NT2/D1 (cell line): ENCODE data around the gene TUBGCP2.

Source experiments
- DNase-seq: peaks from one replicate; pipeline ENCODE4 v3.0.0-alpha.2; 2011; ENCODE audit warnings: low read depth, low spot score
- H3K27me3 ChIP-seq: 2 replicates; pipeline ENCODE4 v1.6.0; 2011; ENCODE audit warnings: mild to moderate bottlenecking; ENCODE audit not compliant: insufficient read length, insufficient read depth
- H3K36me3 ChIP-seq: 2 replicates; pipeline ENCODE4 v1.6.1; 2011; ENCODE audit warnings: mild to moderate bottlenecking, low read length, mixed read lengths; ENCODE audit not compliant: insufficient read depth, insufficient read length
- H3K4me1 ChIP-seq: 2 replicates; pipeline ENCODE4 v1.5.1; 2011; ENCODE audit not compliant: insufficient read depth, insufficient read length
- H3K4me3 ChIP-seq: 2 replicates; pipeline ENCODE4 v1.5.1; 2011; ENCODE audit warnings: low read depth; ENCODE audit not compliant: insufficient read length
- H3K9ac ChIP-seq: 2 replicates; pipeline ENCODE4 v1.6.0; 2011; ENCODE audit warnings: low read depth; ENCODE audit not compliant: insufficient read length
- H3K9me3 ChIP-seq: 2 replicates; pipeline ENCODE4 v1.5.1; 2011; ENCODE audit warnings: mild to moderate bottlenecking, low read length; ENCODE audit not compliant: insufficient read depth
- SUZ12 ChIP-seq: IDR thresholded peaks from 2 replicates; pipeline ENCODE4 v1.6.1; 2011; ENCODE audit not compliant: insufficient read length, insufficient read depth; ENCODE audit errors: extremely low read depth
- YY1 ChIP-seq: IDR thresholded peaks from 2 replicates; pipeline ENCODE4 v1.6.1; 2011; ENCODE audit not compliant: insufficient read length, insufficient read depth
- ZNF274 ChIP-seq: IDR thresholded peaks from 2 replicates; pipeline ENCODE4 v1.6.1; 2011; ENCODE audit warnings: mild to moderate bottlenecking, low read depth, low read length

The TUBGCP2 gene

DNA sequence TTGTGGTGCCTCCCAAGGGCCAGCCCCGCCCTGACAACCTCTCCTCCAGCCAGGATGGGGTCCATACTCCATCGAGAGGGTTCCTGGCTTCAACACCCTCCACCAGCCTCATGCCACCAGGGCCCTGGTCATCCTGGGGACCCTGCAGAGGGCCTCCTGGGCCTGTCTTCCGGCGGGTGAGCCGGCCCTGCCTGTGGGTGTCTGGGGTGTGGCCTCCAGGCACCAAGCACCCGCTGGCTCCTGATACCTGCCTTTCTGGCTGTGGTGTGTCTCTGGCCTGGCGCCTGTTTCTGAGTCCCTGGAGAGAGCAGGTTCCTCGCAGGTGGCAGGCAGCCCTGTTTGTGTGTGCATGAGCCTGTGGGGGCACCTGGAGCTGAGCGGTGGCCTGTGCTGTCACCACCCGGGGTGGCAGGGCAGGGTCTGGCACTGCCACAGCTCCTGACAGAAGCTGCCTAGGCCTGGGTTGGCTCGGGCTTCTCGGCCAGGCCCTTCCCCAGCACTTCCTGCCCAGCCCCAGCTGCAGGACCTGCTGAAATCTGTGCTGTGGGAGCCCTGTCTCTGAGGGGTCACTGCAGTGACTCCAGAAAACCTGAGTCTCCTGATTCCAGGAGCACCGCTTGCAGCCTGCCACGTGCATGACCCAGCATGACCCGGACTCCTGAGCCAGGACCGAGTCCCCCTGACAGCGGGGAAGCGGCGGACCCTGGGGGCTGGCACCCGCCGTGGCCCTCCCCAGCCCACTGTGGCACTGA, 50.4 kb downstream of the TUBGCP2 start:
- H3K4me1 ChIP-seq = peaks cover 8% of the 10 kb centered on the region
- DNase-seq = no peak
- TF ChIP-seq SUZ12 = no peak
- no peak for TF ChIP-seq YY1
- no peak for TF ChIP-seq ZNF274
- H3K9ac ChIP-seq = peak overlapping the region; percentile 61
- no peak overlapping the region for H3K4me3 ChIP-seq
- H3K9me3 ChIP-seq = no peaks in the 10 kb centered on the region
- H3K36me3 ChIP-seq = no peaks in the 10 kb centered on the region
- peaks cover 31% of the 10 kb centered on the region for H3K27me3 ChIP-seq

DNA sequence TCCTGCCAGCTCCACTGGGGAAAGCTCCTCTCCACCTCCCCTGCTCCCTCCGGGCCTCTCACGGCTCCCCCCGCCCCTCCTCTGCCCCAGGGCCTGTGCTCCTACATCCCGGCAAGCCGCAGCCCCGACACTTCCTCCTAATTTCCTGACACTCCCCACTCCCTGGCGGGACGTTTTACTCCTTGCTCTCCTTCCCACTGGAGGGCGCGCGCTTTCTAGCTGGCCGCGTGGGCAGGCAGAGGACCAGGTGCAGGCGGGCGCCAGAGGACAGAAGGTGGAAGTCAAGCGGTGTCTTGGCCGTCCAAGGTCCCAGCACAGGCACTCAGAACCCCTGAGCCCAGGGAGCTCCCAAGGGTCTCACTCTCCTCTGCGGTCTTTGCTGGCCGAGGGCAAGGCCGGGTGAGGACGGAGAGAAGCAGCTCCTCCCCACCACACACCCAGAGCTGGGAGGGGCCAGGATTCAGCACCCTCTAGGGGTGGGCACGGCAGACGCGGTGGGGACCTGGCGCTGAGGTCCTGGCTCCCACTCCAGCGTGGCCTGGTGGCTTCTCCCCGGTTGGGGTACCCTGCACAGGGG, 51.1 kb downstream of the TUBGCP2 start:
- Histone ChIP-seq H3K4me3 (peak overlapping the region; percentile 5), H3K4me1 (peaks cover 8% of the 10 kb centered on the region), H3K27me3 (peaks cover 25% of the 10 kb centered on the region), H3K36me3 (no peaks in the 10 kb centered on the region), H3K9ac (peak overlapping the region; percentile 61), H3K9me3 (no peaks in the 10 kb centered on the region)
- TF ChIP-seq SUZ12 (no peak), YY1 (no peak), ZNF274 (no peak)
- no peak for DNase-seq

DNA sequence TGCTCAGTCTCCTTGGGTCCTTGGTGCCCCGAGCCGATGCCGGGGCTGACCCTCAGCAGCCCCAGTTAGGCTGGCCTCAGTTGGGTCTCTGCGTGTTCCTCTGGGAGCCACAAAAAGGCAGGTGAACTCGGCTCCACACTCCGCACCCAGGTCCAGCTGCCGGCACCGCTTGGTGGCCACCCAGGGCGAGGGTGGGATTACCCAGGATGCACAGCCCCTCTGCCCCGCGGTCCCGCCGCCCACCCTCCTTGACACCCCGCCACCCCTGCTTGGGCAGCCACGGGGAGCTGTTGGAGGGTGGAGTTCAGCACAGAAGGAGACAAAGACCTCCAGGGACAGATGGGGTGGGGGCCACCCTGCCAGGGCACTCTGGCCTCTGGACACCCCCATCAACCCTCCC, 53.3 kb downstream of the TUBGCP2 start:
- H3K9ac ChIP-seq = no peak overlapping the region
- TF ChIP-seq YY1 (no peak), ZNF274 (no peak), SUZ12 (no peak)
- no peak for DNase-seq
- peaks cover 4% of the 10 kb centered on the region for H3K4me1 ChIP-seq
- no peak overlapping the region for H3K4me3 ChIP-seq
- peaks cover 8% of the 10 kb centered on the region for H3K27me3 ChIP-seq
- H3K9me3 ChIP-seq = no peaks in the 10 kb centered on the region
- H3K36me3 ChIP-seq = no peaks in the 10 kb centered on the region

DNA sequence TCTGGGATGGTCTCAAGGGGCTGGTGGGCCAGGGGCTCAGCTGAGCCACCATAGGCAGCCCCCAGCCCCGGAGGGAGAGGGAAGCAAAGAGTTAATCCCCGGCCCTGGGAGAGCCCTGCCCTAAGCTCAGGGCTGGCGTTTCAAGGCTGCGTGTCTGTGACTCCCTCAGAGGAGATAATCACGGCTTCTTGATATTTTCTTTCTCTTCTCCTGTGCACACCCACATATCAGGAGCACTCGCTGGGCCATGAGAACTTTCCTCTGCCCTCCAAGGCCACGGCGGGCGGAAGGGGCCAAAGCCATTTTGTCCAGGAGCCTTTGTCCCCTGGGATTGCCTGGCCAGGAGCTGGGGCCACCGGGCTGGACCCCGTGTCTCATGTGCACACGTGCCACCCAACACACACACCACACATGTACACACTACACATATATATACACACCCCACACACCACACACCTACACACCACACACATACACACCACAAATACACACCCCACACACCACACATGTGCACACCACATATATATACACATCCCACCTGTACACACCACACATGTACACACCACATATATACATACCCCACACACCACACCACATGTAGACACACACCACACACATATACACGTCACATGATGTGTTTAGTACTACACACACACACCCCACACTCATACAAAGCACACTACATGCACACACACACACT, 54.1 kb downstream of the TUBGCP2 start:
- H3K27me3 ChIP-seq = peaks cover 1% of the 10 kb centered on the region
- peaks cover 4% of the 10 kb centered on the region for H3K4me1 ChIP-seq
- no peaks in the 10 kb centered on the region for H3K36me3 ChIP-seq
- no peak overlapping the region for H3K4me3 ChIP-seq
- H3K9ac ChIP-seq = no peak overlapping the region
- no peak for TF ChIP-seq ZNF274
- TF ChIP-seq SUZ12 = no peak
- no peak for TF ChIP-seq YY1
- H3K9me3 ChIP-seq = no peaks in the 10 kb centered on the region
- DNase-seq = no peak

DNA sequence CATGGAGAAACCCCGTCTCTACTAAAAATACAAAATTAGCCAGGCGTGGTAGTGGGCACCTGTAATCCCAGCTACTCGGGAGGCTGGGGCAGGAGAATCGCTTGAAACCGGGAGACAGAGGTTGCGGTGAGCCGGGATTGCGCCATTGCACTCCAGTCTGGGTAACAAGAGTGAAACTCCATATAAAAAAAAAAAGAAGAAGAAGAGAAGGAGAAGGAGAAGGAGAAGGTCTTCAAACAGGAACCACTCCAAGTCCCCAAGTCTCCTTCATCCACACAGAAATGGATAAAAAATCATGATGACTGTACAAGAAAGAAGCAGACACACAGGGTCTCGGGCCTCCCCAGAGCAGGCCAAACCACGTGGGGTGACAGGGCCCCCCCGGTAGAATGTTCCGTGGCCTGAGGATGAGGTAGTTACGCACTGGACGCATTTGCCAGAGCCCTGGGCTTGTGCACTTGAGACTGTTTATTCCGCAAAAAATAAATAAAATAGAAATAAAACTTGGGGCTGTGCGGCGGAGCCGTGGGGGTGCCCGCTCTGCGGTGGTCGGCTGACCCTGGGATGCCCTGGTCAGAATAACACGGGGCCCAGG, 55.2 kb downstream of the TUBGCP2 start:
- Histone ChIP-seq H3K9ac (no peak overlapping the region), H3K4me1 (peaks cover 4% of the 10 kb centered on the region), H3K27me3 (no peaks in the 10 kb centered on the region), H3K36me3 (no peaks in the 10 kb centered on the region), H3K4me3 (no peak overlapping the region), H3K9me3 (no peaks in the 10 kb centered on the region)
- TF ChIP-seq SUZ12 (no peak), ZNF274 (no peak), YY1 (no peak)
- DNase-seq = no peak

DNA sequence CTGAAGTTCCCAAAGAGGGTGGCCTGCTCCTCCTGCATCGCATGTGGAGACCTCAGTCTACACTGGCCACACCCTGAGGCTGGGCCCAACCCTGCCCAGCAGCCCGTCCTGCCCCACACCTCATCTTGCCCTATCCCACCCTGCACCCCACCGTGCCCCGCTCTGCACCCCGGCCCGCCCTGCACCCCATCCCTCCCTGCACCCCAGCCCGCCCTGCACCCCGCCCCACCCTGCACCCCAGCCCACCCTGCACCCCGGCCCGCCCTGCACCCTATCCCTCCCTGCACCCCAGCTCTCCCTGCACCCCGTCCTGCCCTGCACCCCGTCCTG, 56.5 kb downstream of the TUBGCP2 start:
- TF ChIP-seq YY1 (no peak), SUZ12 (no peak), ZNF274 (no peak)
- Histone ChIP-seq H3K4me1 (no peaks in the 10 kb centered on the region), H3K36me3 (no peaks in the 10 kb centered on the region)

DNA sequence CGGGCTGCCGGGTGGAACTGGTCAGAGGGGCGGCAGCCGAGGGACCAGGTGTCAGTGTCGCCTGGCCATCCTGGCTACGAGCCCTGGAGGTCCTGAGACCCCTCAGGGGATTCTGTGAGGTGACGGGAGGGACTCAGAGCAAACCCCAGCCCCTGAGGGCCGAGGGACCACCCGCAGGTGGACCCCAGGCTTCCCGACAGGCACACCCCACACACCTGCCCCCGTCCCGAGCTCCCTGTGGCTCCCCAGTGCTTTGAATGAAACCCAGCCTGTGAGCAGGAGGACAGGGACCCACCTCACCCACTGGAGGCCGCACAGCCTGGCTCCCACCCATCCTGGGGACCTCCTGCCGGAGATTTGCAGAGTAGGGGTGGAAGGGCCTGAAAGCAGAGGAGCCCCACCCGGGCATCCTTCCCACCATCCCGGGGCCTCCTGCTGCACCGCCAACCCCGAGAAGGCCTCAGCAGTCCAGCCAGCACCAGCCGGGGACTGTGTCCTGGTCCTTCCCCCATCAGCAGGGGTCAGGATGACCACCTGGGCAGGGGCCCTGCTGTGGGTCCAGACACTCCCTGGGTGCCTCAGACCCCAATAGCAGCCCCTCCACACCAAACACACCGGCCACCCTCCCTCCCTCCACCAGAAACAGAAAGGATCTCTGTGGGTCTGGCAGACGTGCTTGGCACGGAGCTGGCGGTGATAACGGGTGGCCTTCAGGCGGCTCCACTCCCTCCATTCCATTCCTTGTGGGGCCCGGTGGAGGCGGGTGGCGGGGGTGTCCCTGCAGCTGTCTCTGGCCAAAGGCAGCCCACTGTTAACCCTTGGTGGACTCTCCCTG, 57.1 kb downstream of the TUBGCP2 start:
- no peaks in the 10 kb centered on the region for H3K9me3 ChIP-seq
- DNase-seq = no peak
- TF ChIP-seq SUZ12 = no peak
- no peak for TF ChIP-seq YY1
- TF ChIP-seq ZNF274 = no peak
- no peaks in the 10 kb centered on the region for H3K4me1 ChIP-seq
- H3K4me3 ChIP-seq = no peak overlapping the region
- no peak overlapping the region for H3K9ac ChIP-seq
- no peaks in the 10 kb centered on the region for H3K27me3 ChIP-seq
- H3K36me3 ChIP-seq = no peaks in the 10 kb centered on the region

More for the DNA sequence above, 56.5 kb downstream of the TUBGCP2 start:
- Histone ChIP-seq H3K4me3 (no peak overlapping the region), H3K9me3 (no peaks in the 10 kb centered on the region), H3K27me3 (no peaks in the 10 kb centered on the region), H3K9ac (no peak overlapping the region)
- no peak for DNase-seq
